Liver (tissue), 9 donors: Measurements from ENCODE around the gene SLC13A2. TPM values are rescaled to one million over a fixed set of nuclear protein-coding genes. Genes with fewer than 3 reads are reported as not detected.

Experiments used
- DNase-seq: peaks from one replicate; pipeline ENCODE4 v3.0.0-alpha.2; 2017; ENCODE audit warnings: low spot score
- H3K27ac ChIP-seq, 2 donors: one replicate each; pipeline ENCODE4 v1.7.0; 2013; ENCODE audit warnings: inconsistent platforms in 2 of 2, low read length in 2 of 2, control low read depth in 1 of 2, low read depth in 1 of 2, mild to moderate bottlenecking in 1 of 2
- H3K27me3 ChIP-seq, 4 donors: one replicate each; pipeline versions ENCODE4 v1.6.1 to v1.7.0; 2013; ENCODE audit warnings: low read length in 3 of 4, inconsistent platforms in 1 of 4, mild to moderate bottlenecking in 1 of 4, moderate library complexity in 1 of 4; ENCODE audit not compliant: control insufficient read depth in 4 of 4, insufficient read depth in 4 of 4
- H3K36me3 ChIP-seq, 4 donors: one replicate each; pipeline versions ENCODE4 v1.6.1 to v1.7.0; 2013; ENCODE audit warnings: low read length in 3 of 4, mild to moderate bottlenecking in 3 of 4, low read depth in 1 of 4, moderate library complexity in 1 of 4; ENCODE audit not compliant: control insufficient read depth in 4 of 4, insufficient read depth in 3 of 4
- H3K4me1 ChIP-seq, 4 donors: one replicate each; pipeline versions ENCODE4 v1.6.1 to v1.7.0; 2013; ENCODE audit warnings: low read length in 3 of 4, mild to moderate bottlenecking in 3 of 4, moderate library complexity in 1 of 4; ENCODE audit not compliant: control insufficient read depth in 4 of 4, insufficient read depth in 4 of 4
- H3K4me3 ChIP-seq, 3 donors: one replicate each; pipeline versions ENCODE4 v1.6.1 to v1.7.0; 2013; ENCODE audit warnings: low read length in 3 of 3, control low read depth in 1 of 3, low read depth in 1 of 3, mild to moderate bottlenecking in 1 of 3
- H3K9ac ChIP-seq, 2 donors: one replicate each; pipeline ENCODE4 v1.7.0; 2013; ENCODE audit warnings: low read length in 2 of 2, mild to moderate bottlenecking in 2 of 2, moderate library complexity in 2 of 2, control low read depth in 1 of 2, low read depth in 1 of 2
- H3K9me3 ChIP-seq, 4 donors: one replicate each; pipeline versions ENCODE4 v1.6.1 to v1.7.0; 2013; ENCODE audit warnings: low read length in 3 of 4; ENCODE audit not compliant: control insufficient read depth in 4 of 4
- ATF3 ChIP-seq: IDR thresholded peaks from 2 replicates; pipeline ENCODE4 v1.6.1; 2016; ENCODE audit warnings: antibody characterized with exemption
- CTCF ChIP-seq: fragments of 150-350 bp; IDR thresholded peaks from 2 replicates; pipeline ENCODE4 v1.5.1; 2017; ENCODE audit warnings: improper control_type of control experiment, low read depth, low read length; ENCODE audit not compliant: missing input control
- GABPA ChIP-seq, 2 donors: IDR thresholded peaks in 1 of 2; conservative IDR thresholded peaks in 1 of 2; 2 replicates each; pipeline ENCODE4 v1.6.1; 2016; ENCODE audit warnings: antibody characterized with exemption in 2 of 2, mild to moderate bottlenecking in 1 of 2, moderate library complexity in 1 of 2
- HNF4A ChIP-seq, 2 donors: conservative IDR thresholded peaks; 2 replicates each; pipeline ENCODE4 v1.6.1; 2016; ENCODE audit warnings: antibody characterized with exemption in 2 of 2, mild to moderate bottlenecking in 2 of 2
- JUND ChIP-seq, 2 donors: IDR thresholded peaks; 2 replicates each; pipeline ENCODE4 v1.6.1; 2016; ENCODE audit warnings: antibody characterized with exemption in 2 of 2
- NR2F2 ChIP-seq: IDR thresholded peaks from 2 replicates; pipeline ENCODE4 v1.6.1; 2016; ENCODE audit warnings: antibody characterized with exemption
- REST ChIP-seq: IDR thresholded peaks from 2 replicates; pipeline ENCODE4 v1.6.1; 2016; ENCODE audit warnings: antibody characterized with exemption, mild to moderate bottlenecking
- SP1 ChIP-seq: IDR thresholded peaks from 2 replicates; pipeline ENCODE4 v1.6.1; 2018; ENCODE audit warnings: antibody characterized with exemption, mild to moderate bottlenecking
- YY1 ChIP-seq: IDR thresholded peaks from 2 replicates; pipeline ENCODE4 v1.6.1; 2016; ENCODE audit warnings: antibody characterized with exemption, mild to moderate bottlenecking
- ZBTB33 ChIP-seq: IDR thresholded peaks from 2 replicates; pipeline ENCODE4 v1.6.1; 2016; ENCODE audit warnings: antibody characterized with exemption
- WGBS: extraction: QIAGEN DNeasy Blood & Tissue Kit; methylation state at CpG from one replicate; pipeline ENCODE4 v1.1.7; 2013; 5-methylcytosine and 5-hydroxymethylcytosine counted together
- polyA plus RNA-seq, 2 donors: library from polyadenylated mRNA; stranded (reverse) in 1 of 2; unstranded in 1 of 2; fragments of 200-250 nt in 1 of 2; fragments of >200 nt in 1 of 2; fragmentation: Nextera tagmentation in 1 of 2; extraction: Ambion mirVana in 1 of 2; gene quantifications; one replicate each; pipeline versions ENCODE4 v1.2.1 to v1.2.3, GENCODE V29; 2013 to 2015
- total RNA-seq, 2 donors: library from RNA; depleted of rRNA; stranded (reverse); fragments of >200 nt; gene quantifications; one replicate each; pipeline ENCODE4 v1.2.3, GENCODE V29; 2014
- donor health status: healthy.
- donor health status: healthy.
- donor health status: healthy.
- donor health status: healthy.
- donor health status: healthy.

Gene SLC13A2
- total and polyA plus RNA-seq, 4 donors = 0.10 to 0.52 (median 0.36) TPM

GRCh38 chr17:28484296-28484695, 10.9 kb downstream of the SLC13A2 start:
- Histone ChIP-seq H3K9ac (no peak overlapping the region), H3K9me3 (no peaks in the 10 kb centered on the region), H3K36me3 (no peaks in the 10 kb centered on the region), H3K27me3 (no peaks in the 10 kb centered on the region), H3K4me1 (peaks cover 13 to 21% (median 20%) of the 10 kb centered on the region in 4 donors), H3K27ac (no peak overlapping the region), H3K4me3 (no peak overlapping the region)
- DNase-seq = no peak
- TF ChIP-seq NR2F2 = no peak
- no peak for TF ChIP-seq SP1
- TF ChIP-seq HNF4A (conservative IDR thresholded peaks at IDR 0.05) = no peak
- TF ChIP-seq ATF3 = no peak
- TF ChIP-seq GABPA (IDR thresholded peaks at IDR 0.05 in 1 of 2, conservative IDR thresholded peaks at IDR 0.05 in 1 of 2) = no peak
- TF ChIP-seq ZBTB33 = no peak
- TF ChIP-seq JUND (IDR thresholded peaks at IDR 0.05) = no peak
- TF ChIP-seq REST = no peak
- no peak for TF ChIP-seq YY1
- TF ChIP-seq CTCF = no peak
- 71% methylated on average over 2 of the region's 2 CpGs for WGBS

GRCh38 chr17:28485049-28485448, 11.6 kb downstream of the SLC13A2 start:
- Histone ChIP-seq H3K27me3 (no peaks in the 10 kb centered on the region), H3K9me3 (no peaks in the 10 kb centered on the region), H3K4me1 (peaks cover 14 to 25% (median 22%) of the 10 kb centered on the region in 4 donors), H3K27ac (no peak overlapping the region), H3K36me3 (no peaks in the 10 kb centered on the region), H3K4me3 (no peak overlapping the region), H3K9ac (no peak overlapping the region)
- TF ChIP-seq ATF3 = no peak
- WGBS = 70% methylated on average over 3 of the region's 3 CpGs
- DNase-seq = no peak
